ENCODE measurements around the gene STOX2.

GRCh38 chr4:183950536-183950935 is 45.4 kb downstream of the STOX2 start:
- TF ChIP-seq POLR2A (IDR thresholded peaks at IDR 0.05; ENCODE audit: low read depth, low read length) (no peak), POLR2AphosphoS5 (IDR thresholded peaks at IDR 0.05; ENCODE audit: insufficient read depth, low read depth, low read length) (no peak), JUN (IDR thresholded peaks at IDR 0.05; ENCODE audit: borderline replicate concordance, insufficient read depth, insufficient read length, low read depth) (no peak), CTCF (IDR thresholded peaks at IDR 0.05; ENCODE audit: extremely low read depth in 1 of 2, insufficient read depth in 1 of 2, low read depth in 1 of 2, low read length in 2 of 2) (no peak), EZH2 (IDR thresholded peaks at IDR 0.05; ENCODE audit: borderline replicate concordance, low read depth, low read length, severe bottlenecking) (no peak), MYC (IDR thresholded peaks at IDR 0.05; ENCODE audit: low read depth, low read length) (no peak), FOS (IDR thresholded peaks at IDR 0.05; ENCODE audit: borderline replicate concordance, insufficient read depth, low read length) (no peak), GATA2 (IDR thresholded peaks at IDR 0.05; ENCODE audit: insufficient read depth, insufficient read length, low read depth, low read length) (no peak)
- TF ChIP-seq, protein P1, sequence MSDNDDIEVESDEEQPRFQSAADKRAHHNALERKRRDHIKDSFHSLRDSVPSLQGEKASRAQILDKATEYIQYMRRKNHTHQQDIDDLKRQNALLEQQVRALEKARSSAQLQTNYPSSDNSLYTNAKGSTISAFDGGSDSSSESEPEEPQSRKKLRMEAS (IDR thresholded peaks at IDR 0.05; ENCODE audit: insufficient read depth, insufficient read length) = no peak
